BJ (cell line): Measurements from ENCODE around the gene IFT172. TPM values are rescaled to one million over a fixed set of nuclear protein-coding genes. Genes with fewer than 3 reads are reported as not detected.

ENCODE experiments used
- CTCF ChIA-PET: fragments of 350-600 bp; formaldehyde crosslinking; extraction: SDS; loops from one replicate; lab custom pipeline; 2021; ENCODE audit warnings: antibody characterized with exemption, inconsistent platforms; lab: Yijun Ruan, JAX
- POLR2A ChIA-PET: fragments of 300-600 bp; sonication (Branson Sonifier 250); formaldehyde crosslinking; extraction: SDS; loops from one replicate; lab custom pipeline; 2021; ENCODE audit warnings: antibody characterized with exemption; lab: Charles Lee
- DNase-seq: peaks from one replicate; pipeline ENCODE4 v3.0.0-alpha.2; 2011; ENCODE audit warnings: low read depth
- H3K27me3 ChIP-seq: 2 replicates; pipeline ENCODE4 v1.6.0; 2011; ENCODE audit warnings: low read length; ENCODE audit not compliant: control insufficient read depth, insufficient read depth
- H3K36me3 ChIP-seq: 2 replicates; pipeline ENCODE4 v1.5.1; 2011; ENCODE audit warnings: low read length; ENCODE audit not compliant: control insufficient read depth, insufficient read depth
- H3K4me3 ChIP-seq: 2 replicates; pipeline ENCODE4 v1.5.1; 2011; ENCODE audit warnings: low read depth, mild to moderate bottlenecking, control low read depth, low read length
- CTCF ChIP-seq: IDR thresholded peaks from 2 replicates; pipeline ENCODE4 v1.5.1; 2011; ENCODE audit warnings: low read depth, mild to moderate bottlenecking, control low read depth, inconsistent platforms, low read length, moderate library complexity; ENCODE audit not compliant: insufficient read depth
- polyA plus RNA-seq: library from polyadenylated mRNA; depleted of rRNA; stranded (reverse); fragments of >200 nt; gene quantifications from 2 replicates; pipeline ENCODE4 v1.2.3, GENCODE V29; 2011

The IFT172 gene
- polyA plus RNA-seq, 1 experiment = 20.3 TPM

GRCh38 chr2:27471961-27472360, 17.6 kb downstream of the IFT172 start:
- ChIA-PET POLR2A (no interaction called here), CTCF (interaction anchor here (0.8 kb wide), 1 partner anchor 169 kb away, joined by 3 read pairs; no protein-coding TSS in a partner anchor)
- no peak for TF ChIP-seq CTCF
- no peak overlapping the region for H3K4me3 ChIP-seq
- DNase-seq = no peak
- H3K27me3 ChIP-seq = no peaks in the 10 kb centered on the region
- peaks cover 10% of the 10 kb centered on the region for H3K36me3 ChIP-seq

GRCh38 chr2:27464443-27464842, 25.1 kb downstream of the IFT172 start:
- no peak for TF ChIP-seq CTCF
- Histone ChIP-seq H3K4me3 (no peak overlapping the region), H3K27me3 (no peaks in the 10 kb centered on the region), H3K36me3 (peaks cover 2% of the 10 kb centered on the region)
- CTCF ChIA-PET = no interaction called here
- POLR2A ChIA-PET = no interaction called here
- no peak for DNase-seq

GRCh38 chr2:27461118-27461517, 28.4 kb downstream of the IFT172 start:
- POLR2A ChIA-PET = no interaction called here
- no peak for DNase-seq
- Histone ChIP-seq H3K4me3 (no peak overlapping the region), H3K27me3 (no peaks in the 10 kb centered on the region), H3K36me3 (peaks cover 14% of the 10 kb centered on the region)
- CTCF ChIA-PET = no interaction called here
- no peak for TF ChIP-seq CTCF

GRCh38 chr2:27453968-27454367, 35.6 kb downstream of the IFT172 start:
- no peak for DNase-seq
- no peaks in the 10 kb centered on the region for H3K27me3 ChIP-seq
- POLR2A ChIA-PET = no interaction called here
- no peak overlapping the region for H3K4me3 ChIP-seq
- TF ChIP-seq CTCF = no peak
- H3K36me3 ChIP-seq = peaks cover 25% of the 10 kb centered on the region
- CTCF ChIA-PET = no interaction called here

- peaks cover 16% of the 10 kb centered on the region for H3K36me3 ChIP-seq
- POLR2A ChIA-PET = no interaction called here
- H3K27me3 ChIP-seq = no peaks in the 10 kb centered on the region
- TF ChIP-seq CTCF = no peak
- no peak overlapping the region for H3K4me3 ChIP-seq
- DNase-seq = no peak
- CTCF ChIA-PET = no interaction called here
Measured at GRCh38 chr2:27451095-27451494, 38.4 kb downstream of the IFT172 start.
